Measurements from ENCODE around the gene KCNN4. TPM values are rescaled to one million over a fixed set of nuclear protein-coding genes. Genes with fewer than 3 reads are reported as not detected.

Gene KCNN4
- total RNA-seq, 1 experiment from 2014 or later = 3.0 TPM

DNA sequence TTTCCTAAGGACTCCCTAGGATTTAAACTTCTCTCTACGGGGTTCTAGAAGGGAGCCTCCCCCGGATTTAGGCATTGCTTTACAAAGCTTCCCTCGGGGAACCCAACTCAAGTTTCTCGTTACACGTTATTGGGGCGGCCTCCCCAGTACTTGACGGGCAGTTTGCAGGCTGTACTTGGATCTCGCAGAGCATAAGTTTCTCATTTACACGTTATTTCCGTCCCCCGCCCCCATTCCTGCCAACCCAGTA lies 26.6 kb downstream of the KCNN4 start:
- BruUV-seq (replicated peaks) = no TSS peak
- no peaks in the 10 kb centered on the region for H3K9me3 Mint-ChIP-seq (ENCODE audit: unreplicated experiment)
- peak overlapping the region; percentile 100 for H3K27ac Mint-ChIP-seq (ENCODE audit: unreplicated experiment)
- Histone ChIP-seq H3K9me3 (no peaks in the 10 kb centered on the region), H3K27me3 (replicated peaks; ENCODE audit: control insufficient read depth, insufficient read depth, low read length) (no peaks in the 10 kb centered on the region), H3K36me3 (ENCODE audit: control insufficient read depth, insufficient read depth, low read length) (no peaks in the 10 kb centered on the region; the same call in 1 of the 2 replicates), H3K4me1 (no peaks in the 10 kb centered on the region), H3K4me3 (ENCODE audit: low read depth, low read length) (peak overlapping the region; percentile 98)
- TF ChIP-seq, protein P1, sequence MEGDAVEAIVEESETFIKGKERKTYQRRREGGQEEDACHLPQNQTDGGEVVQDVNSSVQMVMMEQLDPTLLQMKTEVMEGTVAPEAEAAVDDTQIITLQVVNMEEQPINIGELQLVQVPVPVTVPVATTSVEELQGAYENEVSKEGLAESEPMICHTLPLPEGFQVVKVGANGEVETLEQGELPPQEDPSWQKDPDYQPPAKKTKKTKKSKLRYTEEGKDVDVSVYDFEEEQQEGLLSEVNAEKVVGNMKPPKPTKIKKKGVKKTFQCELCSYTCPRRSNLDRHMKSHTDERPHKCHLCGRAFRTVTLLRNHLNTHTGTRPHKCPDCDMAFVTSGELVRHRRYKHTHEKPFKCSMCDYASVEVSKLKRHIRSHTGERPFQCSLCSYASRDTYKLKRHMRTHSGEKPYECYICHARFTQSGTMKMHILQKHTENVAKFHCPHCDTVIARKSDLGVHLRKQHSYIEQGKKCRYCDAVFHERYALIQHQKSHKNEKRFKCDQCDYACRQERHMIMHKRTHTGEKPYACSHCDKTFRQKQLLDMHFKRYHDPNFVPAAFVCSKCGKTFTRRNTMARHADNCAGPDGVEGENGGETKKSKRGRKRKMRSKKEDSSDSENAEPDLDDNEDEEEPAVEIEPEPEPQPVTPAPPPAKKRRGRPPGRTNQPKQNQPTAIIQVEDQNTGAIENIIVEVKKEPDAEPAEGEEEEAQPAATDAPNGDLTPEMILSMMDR (IDR thresholded peaks at IDR 0.05; ENCODE audit: insufficient read depth in 1 of 2, low read depth in 1 of 2, low read length in 1 of 2, severe bottlenecking in 1 of 2, unreplicated experiment in 1 of 2) = no peak
- H3K4me3 Mint-ChIP-seq (ENCODE audit: unreplicated experiment) = peak overlapping the region; percentile 97
- ChIA-PET POLR2A (interaction anchor here (0.7 to 1.3 kb wide), 6 partner anchors 8 to 410 kb away, joined by 3 to 12 read pairs (median 6); partner anchors contain the start of genes ZNF226 and ZNF283), CTCF (interaction anchor here (1.0 to 2.2 kb wide), 3 partner anchors 9 to 86 kb away, joined by 4 to 15 read pairs (median 5); no protein-coding TSS in a partner anchor)
- intact Hi-C loops (cut with micrococcal nuclease; ENCODE audit: unreplicated experiment) = no loop called here
- peaks cover 37% of the 10 kb centered on the region for H3K36me3 Mint-ChIP-seq (ENCODE audit: insufficient read depth, unreplicated experiment)
- no peak for DNase-seq
- H3K27me3 Mint-ChIP-seq (ENCODE audit: insufficient read depth, unreplicated experiment) = no peaks in the 10 kb centered on the region
- peaks cover 13% of the 10 kb centered on the region for H3K4me1 Mint-ChIP-seq (ENCODE audit: low read depth, unreplicated experiment)

DNA sequence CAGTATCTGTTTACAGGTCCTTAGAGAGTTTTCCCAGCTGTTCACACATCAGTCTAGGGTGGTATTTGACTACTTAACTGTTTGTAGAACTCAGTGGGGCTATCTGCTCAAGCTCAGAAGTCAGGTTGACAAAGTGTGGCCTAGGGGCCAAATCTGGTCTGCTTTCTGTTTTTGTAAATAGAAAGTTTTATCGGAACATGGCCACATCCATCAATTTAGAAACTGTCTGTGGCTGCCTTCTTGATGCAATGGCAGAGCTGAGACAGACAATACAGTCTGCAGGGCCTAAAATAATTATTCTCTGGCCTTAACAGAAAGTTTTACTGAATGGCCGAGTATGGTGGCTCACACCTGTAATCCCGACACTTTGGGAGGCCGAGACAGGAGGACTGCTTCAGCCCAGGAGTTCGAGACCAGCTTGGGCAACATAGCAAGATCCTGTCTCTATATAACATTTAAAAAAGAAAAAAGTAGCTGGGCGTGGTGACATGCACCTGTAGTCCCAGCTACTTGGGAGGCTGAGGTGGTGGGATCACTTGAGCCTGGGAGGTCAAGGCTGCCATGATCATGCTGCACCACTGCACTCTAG lies 28.4 kb downstream of the KCNN4 start:
- H3K9me3 ChIP-seq = no peaks in the 10 kb centered on the region
- Mint-ChIP-seq H3K9me3 (ENCODE audit: unreplicated experiment) (no peaks in the 10 kb centered on the region), H3K27ac (ENCODE audit: unreplicated experiment) (no peak overlapping the region), H3K27me3 (ENCODE audit: insufficient read depth, unreplicated experiment) (no peaks in the 10 kb centered on the region), H3K4me1 (ENCODE audit: low read depth, unreplicated experiment) (peaks cover 18% of the 10 kb centered on the region), H3K36me3 (ENCODE audit: insufficient read depth, unreplicated experiment) (peaks cover 51% of the 10 kb centered on the region), H3K4me3 (ENCODE audit: unreplicated experiment) (no peak overlapping the region)
- H3K4me3 ChIP-seq (ENCODE audit: low read depth, low read length) = no peak overlapping the region
- no TSS peak for BruUV-seq (replicated peaks)
- intact Hi-C loops (cut with micrococcal nuclease; ENCODE audit: unreplicated experiment) = no loop called here
- H3K4me1 ChIP-seq = no peaks in the 10 kb centered on the region
- POLR2A ChIA-PET = no interaction called here
- TF ChIP-seq, protein P1 (IDR thresholded peaks at IDR 0.05; ENCODE audit: insufficient read depth in 1 of 2, low read depth in 1 of 2, low read length in 1 of 2, severe bottlenecking in 1 of 2, unreplicated experiment in 1 of 2) = no peak
- no peaks in the 10 kb centered on the region; the same call in 1 of the 2 replicates for H3K36me3 ChIP-seq (ENCODE audit: control insufficient read depth, insufficient read depth, low read length)
- no peak for DNase-seq
- H3K27me3 ChIP-seq (replicated peaks; ENCODE audit: control insufficient read depth, insufficient read depth, low read length) = no peaks in the 10 kb centered on the region
- CTCF ChIA-PET = no interaction called here

DNA sequence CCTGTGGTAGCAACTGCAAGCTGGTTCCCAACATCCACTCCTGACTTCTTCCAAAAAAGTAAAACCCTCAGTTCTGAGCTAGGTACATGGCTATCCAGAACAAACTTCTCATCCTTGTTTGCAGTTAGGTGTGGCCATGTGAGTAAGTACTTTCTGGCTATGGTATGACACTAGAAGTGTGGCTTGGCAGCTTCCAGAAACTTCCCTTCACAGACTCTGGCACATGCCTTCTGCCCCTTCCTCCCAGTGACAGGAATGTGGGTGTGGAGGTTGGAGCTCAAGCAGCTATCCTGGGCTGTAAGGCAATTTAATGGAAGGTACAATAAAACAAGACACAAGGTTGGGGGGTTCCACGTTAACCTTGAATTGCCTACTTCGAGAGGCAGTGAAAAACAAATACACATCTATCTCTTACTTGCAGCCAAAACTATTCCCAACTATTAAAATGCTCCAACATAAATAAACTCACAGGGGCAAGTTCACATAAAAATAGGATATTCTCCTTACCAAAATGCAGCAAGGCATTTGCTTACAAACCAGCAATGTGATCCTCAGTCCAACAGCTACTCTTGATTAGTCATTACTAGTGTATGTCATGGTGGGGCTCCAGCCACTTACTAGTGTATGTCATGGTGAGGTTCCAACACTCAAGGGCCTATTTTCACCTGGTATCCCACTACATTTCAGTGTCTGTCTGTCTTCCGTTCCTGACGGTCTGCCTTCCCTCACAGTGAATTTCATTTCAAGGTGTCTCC lies 29.1 kb downstream of the KCNN4 start:
- intact Hi-C loops (cut with micrococcal nuclease; ENCODE audit: unreplicated experiment) = no loop called here
- Mint-ChIP-seq H3K27ac (ENCODE audit: unreplicated experiment) (no peak overlapping the region), H3K27me3 (ENCODE audit: insufficient read depth, unreplicated experiment) (no peaks in the 10 kb centered on the region), H3K36me3 (ENCODE audit: insufficient read depth, unreplicated experiment) (peaks cover 53% of the 10 kb centered on the region), H3K4me1 (ENCODE audit: low read depth, unreplicated experiment) (peaks cover 18% of the 10 kb centered on the region), H3K9me3 (ENCODE audit: unreplicated experiment) (no peaks in the 10 kb centered on the region), H3K4me3 (ENCODE audit: unreplicated experiment) (no peak overlapping the region)
- Histone ChIP-seq H3K36me3 (ENCODE audit: control insufficient read depth, insufficient read depth, low read length) (no peaks in the 10 kb centered on the region; the same call in 1 of the 2 replicates), H3K4me1 (no peaks in the 10 kb centered on the region), H3K4me3 (ENCODE audit: low read depth, low read length) (no peak overlapping the region), H3K27me3 (replicated peaks; ENCODE audit: control insufficient read depth, insufficient read depth, low read length) (no peaks in the 10 kb centered on the region), H3K9me3 (no peaks in the 10 kb centered on the region)
- DNase-seq = no peak
- ChIA-PET POLR2A (interaction anchor here (0.5 kb wide), 1 partner anchor 1336 kb away, joined by 3 read pairs; no protein-coding TSS in a partner anchor), CTCF (no interaction called here)
- BruUV-seq (replicated peaks) = no TSS peak
- TF ChIP-seq, protein P1 (IDR thresholded peaks at IDR 0.05; ENCODE audit: insufficient read depth in 1 of 2, low read depth in 1 of 2, low read length in 1 of 2, severe bottlenecking in 1 of 2, unreplicated experiment in 1 of 2) = no peak
